Measurements from ENCODE around the gene HMCES.
"Not testable (repeated sequence)": the region's sequence is repeated elsewhere in the genome, so short reads cannot be mapped to it uniquely, and the experiment has no call there.

HMCES gene

GRCh38 chr3:129346695-129347457 is 68.2 kb downstream of the HMCES start:
- DNase-seq (ENCODE audit: low read depth), result no peak

- no peak for DNase-seq (ENCODE audit: low read depth)
These were observed 68.8 kb downstream of the HMCES start for GRCh38 chr3:129347458-129347845.

GRCh38 chr3:129348734-129349133 is 70.1 kb downstream of the HMCES start:
- DNase-seq (ENCODE audit: low read depth), result no peak

GRCh38 chr3:129349169-129349568 is 70.5 kb downstream of the HMCES start:
- DNase-seq (ENCODE audit: low read depth), result not testable (repeated sequence)

- no peak for DNase-seq (ENCODE audit: low read depth)
These were observed 71.1 kb downstream of the HMCES start for GRCh38 chr3:129349791-129350190.

GRCh38 chr3:129352045-129352444 is 73.4 kb downstream of the HMCES start:
- DNase-seq (ENCODE audit: low read depth), result no peak

GRCh38 chr3:129352650-129353588 is 74.2 kb downstream of the HMCES start:
- no peak for DNase-seq (ENCODE audit: low read depth)

GRCh38 chr3:129353589-129353941 is 74.9 kb downstream of the HMCES start:
- no peak for DNase-seq (ENCODE audit: low read depth)
